Parathyroid adenoma (tissue), 2 donors: Measurements from ENCODE around the gene CASP9.

Experiments used
- H2AFZ ChIP-seq: fragments of 300-600 bp; sonication (generic); one replicate; pipeline ENCODE4 v1.7.0; 2017; ENCODE audit warnings: antibody characterized with exemption, mild to moderate bottlenecking
- H3K27ac ChIP-seq: fragments of 300-600 bp; sonication (generic); one replicate; pipeline ENCODE4 v1.7.0; 2017
- H3K27me3 ChIP-seq: fragments of 300-600 bp; sonication (generic); one replicate; pipeline ENCODE4 v1.7.0; 2017; ENCODE audit warnings: low read length; ENCODE audit not compliant: control insufficient read depth, insufficient read depth
- H3K36me3 ChIP-seq: fragments of 300-600 bp; sonication (generic); one replicate; pipeline ENCODE4 v1.7.0; 2017; ENCODE audit warnings: low read length; ENCODE audit not compliant: control insufficient read depth, insufficient read depth
- H3K4me1 ChIP-seq: fragments of 300-600 bp; sonication (generic); one replicate; pipeline ENCODE4 v1.7.0; 2017; ENCODE audit warnings: control low read depth
- H3K4me2 ChIP-seq: fragments of 300-600 bp; sonication (generic); one replicate; pipeline ENCODE4 v1.7.0; 2017; ENCODE audit warnings: low read length
- H3K4me3 ChIP-seq: fragments of 300-600 bp; sonication (generic); one replicate; pipeline ENCODE4 v1.7.0; 2017; ENCODE audit warnings: low read depth, low read length
- H3K79me2 ChIP-seq: fragments of 300-600 bp; sonication (generic); one replicate; pipeline ENCODE4 v1.7.0; 2017; ENCODE audit warnings: control low read depth
- H3K9ac ChIP-seq: fragments of 300-600 bp; sonication (generic); one replicate; pipeline ENCODE4 v1.7.0; 2017; ENCODE audit warnings: mild to moderate bottlenecking
- H3K9me3 ChIP-seq: fragments of 300-600 bp; sonication (generic); one replicate; pipeline ENCODE4 v1.7.0; 2017; ENCODE audit warnings: low read length; ENCODE audit not compliant: control insufficient read depth
- CTCF ChIP-seq: fragments of 300-600 bp; sonication (generic); IDR thresholded peaks from one replicate; pipeline ENCODE4 v1.7.0; 2017; ENCODE audit warnings: antibody characterized with exemption, mild to moderate bottlenecking
- donor health status: primary hyperparathyroidism.

CASP9 gene

GRCh38 chr1:15455522-15455921 is 68.5 kb downstream of the CASP9 start:
- Histone ChIP-seq H2AFZ (no peak overlapping the region), H3K4me1 (no peaks in the 10 kb centered on the region), H3K79me2 (no peaks in the 10 kb centered on the region), H3K27ac (no peak overlapping the region), H3K9ac (no peak overlapping the region), H3K36me3 (no peaks in the 10 kb centered on the region), H3K4me3 (no peak overlapping the region), H3K4me2 (no peak overlapping the region), H3K27me3 (no peaks in the 10 kb centered on the region), H3K9me3 (no peaks in the 10 kb centered on the region)
- no peak for TF ChIP-seq CTCF

- Histone ChIP-seq H2AFZ (no peak overlapping the region), H3K9me3 (no peaks in the 10 kb centered on the region), H3K79me2 (no peaks in the 10 kb centered on the region), H3K27ac (no peak overlapping the region), H3K4me1 (no peaks in the 10 kb centered on the region), H3K36me3 (no peaks in the 10 kb centered on the region), H3K4me2 (no peak overlapping the region), H3K9ac (no peak overlapping the region), H3K27me3 (no peaks in the 10 kb centered on the region), H3K4me3 (no peak overlapping the region)
- TF ChIP-seq CTCF = no peak
These were observed 69.8 kb downstream of the CASP9 start for GRCh38 chr1:15454256-15454655.

DNA sequence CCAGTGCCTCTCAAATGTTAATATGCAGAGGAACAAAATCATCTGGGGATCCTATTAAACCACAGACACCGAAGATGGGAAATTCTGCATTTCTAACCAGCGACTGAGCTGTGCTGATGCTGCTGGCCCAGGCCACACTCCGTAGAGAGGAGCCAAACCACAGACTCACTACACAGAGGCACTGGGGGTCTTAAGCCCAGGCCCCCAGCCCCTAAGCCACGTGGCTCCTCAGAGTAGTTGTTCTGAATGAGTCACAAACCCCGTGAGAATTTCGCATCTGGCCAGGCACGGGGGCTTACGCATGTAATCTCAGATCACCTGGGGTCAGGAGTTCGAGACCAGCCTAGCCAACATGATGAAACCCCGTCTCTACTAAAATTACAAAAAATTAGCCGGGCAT is 70.3 kb downstream of the CASP9 start:
- no peaks in the 10 kb centered on the region for H3K79me2 ChIP-seq
- no peak for TF ChIP-seq CTCF
- H3K4me1 ChIP-seq = no peaks in the 10 kb centered on the region
- H3K9ac ChIP-seq = no peak overlapping the region
- no peaks in the 10 kb centered on the region for H3K36me3 ChIP-seq
- H3K9me3 ChIP-seq = no peaks in the 10 kb centered on the region
- no peaks in the 10 kb centered on the region for H3K27me3 ChIP-seq
- H3K27ac ChIP-seq = no peak overlapping the region
- no peak overlapping the region for H2AFZ ChIP-seq
- no peak overlapping the region for H3K4me3 ChIP-seq
- no peak overlapping the region for H3K4me2 ChIP-seq

- Histone ChIP-seq H3K4me2 (no peak overlapping the region), H3K27me3 (no peaks in the 10 kb centered on the region), H3K36me3 (no peaks in the 10 kb centered on the region), H3K9ac (no peak overlapping the region), H2AFZ (no peak overlapping the region), H3K9me3 (no peaks in the 10 kb centered on the region), H3K27ac (no peak overlapping the region), H3K79me2 (no peaks in the 10 kb centered on the region), H3K4me3 (no peak overlapping the region), H3K4me1 (no peaks in the 10 kb centered on the region)
- no peak for TF ChIP-seq CTCF
These were observed 71.0 kb downstream of the CASP9 start for GRCh38 chr1:15452866-15453571.

DNA sequence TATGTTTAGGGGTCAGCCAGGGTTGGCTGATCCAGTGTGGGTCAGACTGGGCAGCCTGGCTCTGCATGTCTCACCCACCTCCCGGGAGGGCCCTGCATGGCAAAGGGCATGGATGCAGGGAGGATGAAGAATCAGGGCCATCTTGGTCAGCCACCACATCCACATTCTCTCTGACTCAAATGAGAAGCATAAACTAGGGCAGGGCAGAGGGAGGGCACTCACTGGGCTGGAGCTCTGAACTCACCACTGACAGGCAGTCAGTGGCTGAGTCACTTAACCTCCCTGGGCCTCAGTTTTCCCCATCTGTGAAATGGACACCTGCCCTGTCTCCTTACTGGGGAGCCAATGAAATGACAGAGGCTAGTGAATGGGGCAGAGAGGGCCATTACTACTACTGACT is 71.8 kb downstream of the CASP9 start:
- H3K4me3 ChIP-seq = no peak overlapping the region
- H3K4me1 ChIP-seq = no peaks in the 10 kb centered on the region
- H3K27ac ChIP-seq = no peak overlapping the region
- no peaks in the 10 kb centered on the region for H3K79me2 ChIP-seq
- no peak overlapping the region for H3K9ac ChIP-seq
- H2AFZ ChIP-seq = no peak overlapping the region
- H3K4me2 ChIP-seq = no peak overlapping the region
- H3K27me3 ChIP-seq = no peaks in the 10 kb centered on the region
- no peak for TF ChIP-seq CTCF
- no peaks in the 10 kb centered on the region for H3K9me3 ChIP-seq
- no peaks in the 10 kb centered on the region for H3K36me3 ChIP-seq
